DOHH2 (cell line): ENCODE measurements around the gene ROM1.

Experiments
- H3F3A ChIP-seq: fragments of 200-600 bp; sonication (generic), shearing (Covaris generic); 2 replicates; pipeline ENCODE4 v1.6.0; 2016; ENCODE audit warnings: antibody characterized with exemption, mild to moderate bottlenecking; ENCODE audit not compliant: control insufficient read depth, insufficient read depth
- H3K27ac ChIP-seq: fragments of 200-600 bp; sonication (generic); 2 replicates; pipeline ENCODE4 v1.5.1; 2014; ENCODE audit warnings: low read depth, mild to moderate bottlenecking, low read length, moderate library complexity
- H3K27me3 ChIP-seq: fragments of 200-600 bp; sonication (generic); 2 replicates; pipeline ENCODE4 v1.6.1; 2014; ENCODE audit warnings: mild to moderate bottlenecking, low read length, mixed read lengths; ENCODE audit not compliant: control insufficient read depth
- H3K36me3 ChIP-seq: fragments of 200-600 bp; sonication (generic); 2 replicates; pipeline ENCODE4 v1.6.1; 2014; ENCODE audit warnings: mild to moderate bottlenecking, low read length, moderate library complexity, mixed read lengths; ENCODE audit not compliant: control insufficient read depth
- H3K4me1 ChIP-seq: fragments of 200-600 bp; sonication (generic); 2 replicates; pipeline ENCODE4 v1.6.1; 2014; ENCODE audit warnings: mild to moderate bottlenecking, low read length, mixed read lengths; ENCODE audit not compliant: control insufficient read depth
- H3K4me2 ChIP-seq: fragments of 200-600 bp; sonication (generic); 2 replicates; pipeline ENCODE4 v1.6.0; 2014; ENCODE audit warnings: mild to moderate bottlenecking, low read length, moderate library complexity
- H3K4me3 ChIP-seq: fragments of 200-600 bp; sonication (generic); 2 replicates; pipeline ENCODE4 v1.5.1; 2014; ENCODE audit warnings: mild to moderate bottlenecking, low read length, mixed read lengths
- H3K79me2 ChIP-seq: fragments of 200-600 bp; sonication (generic); 2 replicates; pipeline ENCODE4 v1.6.1; 2014; ENCODE audit warnings: mild to moderate bottlenecking, low read length, mixed read lengths; ENCODE audit not compliant: control insufficient read depth
- H3K9me2 ChIP-seq: fragments of 200-600 bp; sonication (generic); replicated peaks from 2 replicates; pipeline ENCODE4 v1.6.1; 2014; ENCODE audit warnings: mild to moderate bottlenecking, low read length, mixed read lengths; ENCODE audit not compliant: control insufficient read depth
- H3K9me3 ChIP-seq: fragments of 200-600 bp; sonication (generic); 2 replicates; pipeline ENCODE4 v1.6.1; 2014; ENCODE audit warnings: antibody characterized with exemption, low read length, mixed read lengths; ENCODE audit not compliant: control insufficient read depth, insufficient read depth
- H4K20me1 ChIP-seq: fragments of 200-600 bp; sonication (generic); 2 replicates; pipeline ENCODE4 v1.6.0; 2014; ENCODE audit warnings: low read depth, mild to moderate bottlenecking, antibody characterized with exemption, low read length, moderate library complexity; ENCODE audit not compliant: control insufficient read depth, insufficient read depth
- CTCF ChIP-seq: fragments of 200-600 bp; sonication (generic); IDR thresholded peaks from one replicate; pipeline ENCODE4 v1.5.1; 2014; ENCODE audit warnings: antibody characterized with exemption, mild to moderate bottlenecking, low read depth, low read length; ENCODE audit not compliant: poor library complexity, severe bottlenecking
- EZH2phosphoT487 ChIP-seq: fragments of 200-600 bp; sonication (generic); IDR thresholded peaks from 2 replicates; pipeline ENCODE4 v1.6.1; 2017; ENCODE audit warnings: borderline replicate concordance, mild to moderate bottlenecking, antibody characterized with exemption, low read length, moderate library complexity, mixed read lengths

ROM1 gene

DNA sequence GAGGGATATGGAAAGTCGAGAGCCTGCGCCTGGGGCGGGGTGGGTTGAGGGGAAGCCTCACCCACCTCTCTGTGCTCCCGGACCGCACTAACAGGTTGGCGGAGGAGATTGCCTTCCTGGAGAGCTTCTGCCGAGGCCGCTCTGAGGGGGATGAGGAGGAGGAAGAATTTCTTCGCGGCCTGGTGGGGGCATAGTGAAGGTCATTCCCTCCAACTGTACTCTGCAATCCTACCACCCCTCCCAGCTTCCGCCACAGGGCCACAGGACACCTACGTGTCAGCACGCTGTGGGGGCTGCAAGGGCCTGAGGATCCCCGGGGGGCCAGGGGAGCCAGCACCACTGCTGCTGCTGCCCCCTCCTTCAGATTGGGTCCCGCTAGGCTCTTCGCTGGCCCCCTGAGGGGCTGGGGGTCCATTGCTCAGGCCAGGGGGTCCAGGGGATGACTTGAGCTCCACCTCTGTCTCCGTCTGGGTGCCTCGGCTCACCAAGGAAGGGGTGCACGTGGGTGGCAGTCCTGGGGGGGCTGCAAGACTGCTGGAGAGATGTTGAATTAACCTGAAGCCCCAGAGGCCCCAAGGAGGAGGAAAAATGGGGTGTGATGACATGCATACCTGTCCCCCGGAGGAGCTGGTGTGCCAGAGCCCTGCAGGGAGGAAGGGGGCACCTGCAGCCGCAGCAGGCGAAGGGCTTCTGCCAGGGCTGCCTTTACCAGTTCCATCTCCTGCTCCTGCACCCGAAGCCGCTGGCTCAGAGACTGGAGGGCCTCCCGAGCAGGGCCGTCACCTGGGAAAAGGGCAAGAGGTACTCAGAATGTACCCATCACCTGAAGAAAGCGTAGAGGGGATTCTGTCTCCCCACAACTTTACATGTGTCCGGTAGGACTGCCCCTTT, 2.0 kb upstream of the ROM1 start:
- Histone ChIP-seq H3K27ac (peak overlapping the region; percentile 64), H3K9me3 (no peaks in the 10 kb centered on the region), H4K20me1 (no peaks in the 10 kb centered on the region), H3K4me1 (peaks cover 39% of the 10 kb centered on the region), H3K36me3 (peaks cover 40% of the 10 kb centered on the region), H3K9me2 (no peaks in the 10 kb centered on the region), H3K4me2 (peak overlapping the region; percentile 98), H3K4me3 (peak overlapping the region; percentile 92), H3K27me3 (no peaks in the 10 kb centered on the region), H3K79me2 (peaks cover 17% of the 10 kb centered on the region), H3F3A (peaks cover 15% of the 10 kb centered on the region)
- TF ChIP-seq CTCF (no peak), EZH2phosphoT487 (no peak)

GRCh38 chr11:62611705-62612365, 1.2 kb upstream of the ROM1 start:
- Histone ChIP-seq H4K20me1 (no peaks in the 10 kb centered on the region), H3K27me3 (no peaks in the 10 kb centered on the region), H3K9me2 (no peaks in the 10 kb centered on the region), H3K27ac (peak overlapping the region; percentile 64), H3K36me3 (peaks cover 42% of the 10 kb centered on the region), H3F3A (peaks cover 15% of the 10 kb centered on the region), H3K4me3 (peak overlapping the region; percentile 92), H3K79me2 (peaks cover 17% of the 10 kb centered on the region), H3K9me3 (no peaks in the 10 kb centered on the region), H3K4me1 (peaks cover 36% of the 10 kb centered on the region), H3K4me2 (peak overlapping the region; percentile 98)
- TF ChIP-seq CTCF: no peak
- TF ChIP-seq EZH2phosphoT487: no peak

GRCh38 chr11:62613291-62613778, 278 bp downstream of the ROM1 start:
- TF ChIP-seq CTCF (no peak), EZH2phosphoT487 (no peak)
- H3K9me3 ChIP-seq: no peaks in the 10 kb centered on the region
- H3K79me2 ChIP-seq: peaks cover 17% of the 10 kb centered on the region
- peaks cover 21% of the 10 kb centered on the region for H3K4me1 ChIP-seq
- H3K4me2 ChIP-seq: peak overlapping the region; percentile 98; the same call in 1 of the 2 replicates
- peaks cover 40% of the 10 kb centered on the region for H3K36me3 ChIP-seq
- no peaks in the 10 kb centered on the region for H3K27me3 ChIP-seq
- H3K27ac ChIP-seq: peak overlapping the region; percentile 64; the same call in 1 of the 2 replicates
- no peaks in the 10 kb centered on the region for H3K9me2 ChIP-seq
- H4K20me1 ChIP-seq: no peaks in the 10 kb centered on the region
- peaks cover 12% of the 10 kb centered on the region for H3F3A ChIP-seq
- peak overlapping the region; percentile 92 for H3K4me3 ChIP-seq
